GM20431 (cell line): ENCODE results near the gene ACP4.
"Not testable (repeated sequence)": the region's sequence is repeated elsewhere in the genome, so short reads cannot be mapped to it uniquely, and the experiment has no call there.

ENCODE experiments used
- in situ Hi-C: fragments of 300-500 bp; cut with MseI, MboI; formaldehyde crosslinking; loops from one replicate; pipeline ENCODE4 v1.15.0; 2020; ENCODE audit warnings: low sequenced_read_pairs; ENCODE audit not compliant: unreplicated experiment

Gene ACP4

GRCh38 chr19:50772912-50773311 lies 17.3 kb upstream of the ACP4 start:
- in situ Hi-C loops: not testable (repeated sequence)

GRCh38 chr19:50773454-50773853 lies 16.8 kb upstream of the ACP4 start:
- in situ Hi-C loops: not testable (repeated sequence)

- in situ Hi-C loops: loop anchor here (25.0 kb wide), 2 partner anchors 239 to 414 kb away; partner anchors contain the start of gene NAPSA
These were observed 14.1 kb upstream of the ACP4 start for GRCh38 chr19:50776131-50776530.

GRCh38 chr19:50777261-50777660 lies 13.0 kb upstream of the ACP4 start:
- in situ Hi-C loops: loop anchor here (25.0 kb wide), 2 partner anchors 240 to 415 kb away; partner anchors contain the start of gene NAPSA

DNA sequence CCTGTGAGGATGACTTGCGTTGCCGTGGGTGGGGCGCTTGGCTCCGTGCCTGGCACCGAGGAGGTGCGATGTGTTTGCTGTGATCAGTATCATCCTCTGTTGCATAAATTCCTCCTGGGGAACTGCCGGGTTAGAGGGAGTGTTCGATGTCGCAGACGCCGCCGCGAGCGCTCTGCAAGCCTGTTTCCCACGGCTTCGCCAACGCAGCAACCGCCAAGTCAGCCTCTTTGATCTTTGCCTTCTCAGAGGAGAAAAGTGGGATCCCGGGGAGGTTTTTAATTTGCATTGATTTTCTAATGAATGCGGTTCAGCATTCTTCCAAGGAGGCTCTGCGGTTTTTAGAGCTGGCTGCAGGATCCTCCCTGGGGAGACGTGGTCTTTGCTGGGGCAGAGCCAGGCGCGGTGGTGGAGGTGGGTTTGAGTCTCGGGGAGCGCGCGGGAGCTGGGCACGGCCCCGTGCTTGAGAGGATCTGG lies 12.3 kb upstream of the ACP4 start:
- in situ Hi-C loops: loop anchor here (25.0 kb wide), 2 partner anchors 241 to 416 kb away; partner anchors contain the start of gene NAPSA

DNA sequence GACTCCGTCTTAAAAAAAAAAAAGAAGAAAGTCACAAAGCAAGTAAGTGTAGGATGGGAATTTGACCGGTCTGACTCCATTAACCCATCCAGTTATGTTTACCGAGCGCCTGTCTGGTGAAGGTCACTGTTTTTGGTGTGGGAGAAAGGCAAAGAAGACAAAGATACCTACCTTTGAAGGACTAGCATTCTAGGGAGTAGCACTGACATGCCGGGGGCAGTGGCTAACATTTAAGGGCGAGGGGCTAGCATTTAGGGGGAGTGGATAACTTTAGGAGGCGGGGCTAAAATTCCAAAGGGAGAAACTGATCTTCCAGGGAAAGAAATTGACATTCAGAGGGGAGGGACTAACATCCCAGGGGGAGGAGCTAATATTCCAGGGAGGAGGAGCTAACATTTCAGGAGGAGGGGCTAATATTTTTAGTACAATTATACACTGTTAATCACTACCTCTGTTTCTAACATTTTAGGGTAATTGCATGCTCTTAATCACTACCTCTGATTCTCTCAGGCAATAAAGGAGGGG lies 11.2 kb upstream of the ACP4 start:
- in situ Hi-C loops: loop anchor here (25.0 kb wide), 2 partner anchors 242 to 417 kb away; partner anchors contain the start of gene NAPSA

DNA sequence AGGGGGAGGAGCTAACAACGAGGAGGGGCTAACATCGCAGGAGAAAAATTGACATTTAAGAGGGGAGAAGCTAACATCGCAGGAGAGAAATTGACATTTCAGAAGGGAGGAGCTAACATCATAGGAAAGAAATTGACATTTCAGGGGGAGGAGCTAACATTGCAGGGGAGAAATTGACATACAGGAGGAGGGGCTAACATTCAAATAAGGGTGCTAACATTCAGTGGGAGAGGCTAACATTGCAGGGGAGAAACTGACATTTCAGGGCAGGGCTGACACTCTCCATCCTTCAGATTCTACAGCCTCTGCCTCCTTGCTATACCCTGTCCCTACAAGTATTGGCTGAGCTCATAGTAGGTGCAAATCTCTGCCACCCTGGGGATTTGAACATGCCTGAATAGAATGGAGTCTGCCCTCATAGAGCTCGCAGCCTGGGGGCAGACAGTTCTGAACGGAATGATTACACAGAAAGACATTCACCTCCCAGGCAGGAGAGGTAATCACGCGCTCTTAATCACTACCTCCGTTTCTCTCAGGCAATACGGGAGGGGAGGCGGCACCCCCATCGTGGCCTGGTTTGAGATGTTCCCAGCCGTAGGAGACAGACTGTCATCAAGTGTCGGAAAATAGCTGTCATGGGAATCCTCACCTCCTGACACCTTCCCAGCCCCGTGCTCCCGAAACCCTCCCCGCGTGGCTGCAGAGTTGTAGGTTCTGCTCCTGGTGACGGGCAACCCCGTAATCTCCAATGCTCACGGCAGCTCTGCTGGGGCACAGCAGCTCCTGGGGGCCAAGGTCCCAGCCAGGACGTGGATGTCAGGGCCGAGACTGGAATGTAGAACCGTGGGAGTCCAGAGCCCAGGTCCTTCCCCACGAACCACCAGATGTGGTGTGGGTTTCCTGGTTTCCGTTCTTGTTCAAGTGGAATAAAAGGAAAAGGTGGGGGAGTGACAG lies 10.4 kb upstream of the ACP4 start:
- in situ Hi-C loops: loop anchor here (25.0 kb wide), 2 partner anchors 242 to 417 kb away; partner anchors contain the start of gene NAPSA

DNA sequence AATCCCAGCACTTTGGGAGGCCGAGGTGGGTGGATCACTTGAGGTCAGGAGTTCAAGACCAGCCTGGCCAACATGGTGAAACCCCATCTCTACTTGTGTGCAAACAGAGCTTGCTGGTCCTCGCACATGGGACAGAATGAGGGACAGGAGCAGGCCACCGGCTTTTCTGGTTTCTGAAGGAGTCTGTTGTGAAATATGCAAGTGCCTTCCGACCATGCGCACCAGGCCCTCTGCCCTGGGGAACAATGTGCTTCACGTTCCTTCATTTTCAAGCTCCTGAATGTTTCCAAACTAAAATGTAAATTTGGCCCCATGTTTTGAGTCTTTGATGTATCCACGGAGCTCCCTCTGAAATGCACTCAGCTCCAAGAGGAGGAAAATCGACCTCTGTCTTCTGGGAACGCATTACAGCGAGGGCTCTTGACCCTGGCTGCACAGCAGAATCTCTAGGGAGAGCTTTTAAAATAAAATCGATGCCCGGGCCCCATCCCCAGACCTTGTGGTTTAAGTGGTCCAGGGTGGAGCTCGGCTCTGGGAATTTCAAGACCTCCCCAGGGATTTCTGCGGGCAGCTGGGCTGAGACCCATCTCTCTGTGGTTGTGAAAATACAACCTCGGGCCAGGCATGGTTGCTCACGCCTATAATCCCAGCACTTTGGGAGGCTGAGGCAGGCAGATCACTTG lies 9.3 kb upstream of the ACP4 start:
- in situ Hi-C loops: loop anchor here (25.0 kb wide), 2 partner anchors 244 to 419 kb away; partner anchors contain the start of gene NAPSA

GRCh38 chr19:50783848-50784152 lies 6.4 kb upstream of the ACP4 start:
- in situ Hi-C loops: loop anchor here (25.0 kb wide), 2 partner anchors 246 to 421 kb away; partner anchors contain the start of gene NAPSA

- in situ Hi-C loops: loop anchor here (25.0 kb wide), 2 partner anchors 247 to 422 kb away; partner anchors contain the start of gene NAPSA
These were observed 5.5 kb upstream of the ACP4 start for GRCh38 chr19:50784710-50785109.

DNA sequence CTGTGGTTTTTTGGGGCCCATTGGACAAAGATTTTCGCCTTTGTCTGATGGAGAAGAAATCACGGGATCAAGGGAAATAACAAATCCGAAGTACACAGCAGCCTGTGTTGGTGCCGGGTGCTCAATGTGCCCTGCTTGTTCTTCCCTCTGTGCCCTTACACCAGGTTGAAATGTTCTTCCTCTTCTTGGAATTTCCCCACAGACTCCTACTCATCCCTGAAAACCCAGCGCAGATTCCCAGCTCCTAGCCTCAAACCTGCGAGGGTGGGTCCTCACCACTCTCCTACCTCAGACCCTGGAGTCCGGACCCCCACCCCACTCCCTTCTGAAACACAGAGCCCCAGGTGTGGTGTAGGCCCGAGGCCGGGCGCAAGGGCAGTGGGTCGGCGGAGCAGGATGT lies 4.9 kb upstream of the ACP4 start:
- in situ Hi-C loops: loop anchor here (25.0 kb wide), 2 partner anchors 248 to 423 kb away; partner anchors contain the start of gene NAPSA

- in situ Hi-C loops: loop anchor here (10.0 to 25.0 kb wide), 3 partner anchors 124 to 429 kb away; partner anchors contain the start of genes KLK4 and NAPSA
These were observed 780 bp downstream of the ACP4 start for GRCh38 chr19:50790922-50791467.

DNA sequence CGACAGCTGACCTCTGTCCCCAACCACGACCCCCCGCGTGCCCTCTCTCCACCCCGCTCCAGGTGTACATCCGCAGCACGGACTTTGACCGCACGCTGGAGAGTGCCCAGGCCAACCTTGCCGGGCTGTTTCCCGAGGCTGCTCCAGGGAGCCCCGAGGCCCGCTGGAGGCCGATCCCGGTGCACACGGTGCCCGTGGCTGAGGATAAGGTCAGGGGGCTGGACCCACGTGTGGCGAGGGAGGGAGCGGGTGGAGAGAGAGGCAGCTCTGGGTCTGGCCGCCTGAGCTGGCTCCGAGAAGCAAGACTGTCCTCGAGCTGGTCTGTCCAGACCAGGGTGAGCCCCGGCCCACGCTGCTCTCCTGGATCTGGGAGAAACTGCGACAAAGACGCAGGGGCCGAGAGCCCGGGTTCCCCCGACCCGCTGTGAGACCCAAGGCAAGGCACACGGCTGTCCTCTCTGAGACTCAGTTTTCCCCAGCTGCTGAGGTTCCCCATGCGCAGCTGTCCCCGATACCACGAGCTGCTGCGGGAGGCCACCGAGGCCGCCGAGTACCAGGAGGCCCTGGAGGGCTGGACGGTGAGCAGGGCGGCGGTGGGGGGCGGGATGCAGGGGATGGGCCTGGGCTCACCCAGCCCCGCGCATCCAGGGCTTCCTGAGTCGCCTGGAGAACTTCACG lies 1.5 kb downstream of the ACP4 start:
- in situ Hi-C loops: loop anchor here (10.0 to 25.0 kb wide), 3 partner anchors 123 to 429 kb away; partner anchors contain the start of genes KLK4 and NAPSA

DNA sequence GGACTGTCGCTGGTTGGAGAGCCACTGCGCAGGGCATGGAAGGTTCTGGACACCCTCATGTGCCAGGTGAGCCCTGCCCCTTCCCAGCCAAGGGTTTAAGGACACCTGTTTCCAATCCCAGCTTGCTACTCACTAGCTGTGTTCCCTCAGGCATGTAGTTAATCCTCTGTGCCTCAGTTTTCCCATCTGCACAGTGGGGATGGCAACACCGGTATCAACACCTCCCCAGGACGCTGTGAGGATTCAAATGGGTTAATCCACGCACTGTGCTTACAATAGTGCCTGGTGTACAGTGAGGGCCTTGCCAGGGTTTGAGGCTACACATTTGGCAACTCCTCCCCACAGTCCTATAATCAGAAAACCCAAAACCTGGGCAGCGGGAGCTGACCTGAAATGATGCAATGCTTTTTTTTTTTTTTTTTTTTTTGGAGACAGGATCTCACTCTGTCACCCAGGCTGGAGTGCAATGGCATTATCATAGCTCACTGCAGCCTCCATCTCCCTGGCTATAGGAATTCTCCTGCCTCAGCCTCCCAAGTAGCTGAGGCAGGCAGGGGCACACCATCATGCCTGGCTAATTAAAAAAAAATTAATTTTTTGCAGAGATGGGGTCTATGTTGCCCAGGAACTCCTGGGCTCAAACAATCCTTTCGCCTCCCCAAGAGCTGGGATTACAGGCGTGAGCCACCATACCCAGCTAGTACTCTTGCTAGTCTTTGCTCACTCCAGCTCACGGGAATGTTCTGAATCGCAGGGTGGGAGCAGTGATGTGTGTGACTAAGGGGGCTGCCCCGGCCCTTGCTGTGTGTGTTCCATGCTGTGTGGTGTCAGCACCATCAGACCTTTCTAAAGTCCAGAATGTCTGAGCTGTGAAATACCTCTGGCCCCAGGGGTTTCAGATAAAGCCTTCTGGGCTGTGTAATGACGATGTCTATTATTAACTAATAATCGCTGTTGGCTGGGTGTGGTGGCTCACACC lies 2.3 kb downstream of the ACP4 start:
- in situ Hi-C loops: loop anchor here (10.0 to 25.0 kb wide), 3 partner anchors 122 to 430 kb away; partner anchors contain the start of genes KLK4 and NAPSA

- in situ Hi-C loops: loop anchor here (10.0 to 25.0 kb wide), 3 partner anchors 121 to 431 kb away; partner anchors contain the start of genes KLK4 and NAPSA
These were observed 3.4 kb downstream of the ACP4 start for GRCh38 chr19:50793558-50794065.

GRCh38 chr19:50794074-50794875 lies 4.1 kb downstream of the ACP4 start:
- in situ Hi-C loops: loop anchor here (10.0 to 25.0 kb wide), 3 partner anchors 121 to 432 kb away; partner anchors contain the start of genes KLK4 and NAPSA
